BJ (cell line): ENCODE data around the gene GADD45GIP1. TPM values are rescaled to one million over a fixed set of nuclear protein-coding genes. Genes with fewer than 3 reads are reported as not detected.
"Not testable (repeated sequence)": the region's sequence is repeated elsewhere in the genome, so short reads cannot be mapped to it uniquely, and the experiment has no call there.

Source experiments
- CTCF ChIA-PET: fragments of 350-600 bp; formaldehyde crosslinking; extraction: SDS; loops from one replicate; lab custom pipeline; 2021; ENCODE audit warnings: antibody characterized with exemption, inconsistent platforms; lab: Yijun Ruan, JAX
- POLR2A ChIA-PET: fragments of 300-600 bp; sonication (Branson Sonifier 250); formaldehyde crosslinking; extraction: SDS; loops from one replicate; lab custom pipeline; 2021; ENCODE audit warnings: antibody characterized with exemption; lab: Charles Lee
- DNase-seq: peaks from one replicate; pipeline ENCODE4 v3.0.0-alpha.2; 2011; ENCODE audit warnings: low read depth
- H3K27me3 ChIP-seq: 2 replicates; pipeline ENCODE4 v1.6.0; 2011; ENCODE audit warnings: low read length; ENCODE audit not compliant: control insufficient read depth, insufficient read depth
- H3K36me3 ChIP-seq: 2 replicates; pipeline ENCODE4 v1.5.1; 2011; ENCODE audit warnings: low read length; ENCODE audit not compliant: control insufficient read depth, insufficient read depth
- H3K4me3 ChIP-seq: 2 replicates; pipeline ENCODE4 v1.5.1; 2011; ENCODE audit warnings: low read depth, mild to moderate bottlenecking, control low read depth, low read length
- polyA plus RNA-seq: library from polyadenylated mRNA; depleted of rRNA; stranded (reverse); fragments of >200 nt; gene quantifications from 2 replicates; pipeline ENCODE4 v1.2.3, GENCODE V29; 2011
- TF ChIP-seq, protein P1 (sequence below): IDR thresholded peaks from 2 replicates; pipeline ENCODE4 v1.5.1; 2011; ENCODE audit warnings: low read depth, mild to moderate bottlenecking, control low read depth, inconsistent platforms, low read length, moderate library complexity; ENCODE audit not compliant: insufficient read depth

Gene GADD45GIP1
- polyA plus RNA-seq, 1 experiment, result 45.5 TPM

DNA sequence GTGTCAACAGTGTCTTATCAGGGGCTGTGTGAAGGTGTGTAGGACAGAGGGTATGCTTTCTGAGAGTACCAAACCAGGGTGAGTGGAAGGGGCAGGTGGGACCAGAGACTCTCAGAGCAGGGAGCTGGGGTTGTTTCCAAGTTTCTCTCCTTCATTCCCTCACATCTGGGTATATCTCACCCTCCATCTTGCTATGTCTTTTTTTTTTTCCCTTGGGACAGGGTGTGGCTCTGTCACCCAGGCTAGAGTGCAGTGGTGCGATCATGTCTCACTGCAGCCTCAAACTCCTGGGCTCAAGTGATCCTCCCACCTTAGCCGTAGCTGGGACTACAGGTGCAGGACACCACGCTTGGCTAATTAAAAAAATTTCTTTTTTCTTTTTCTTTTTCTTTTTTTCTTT lies 23.0 kb upstream of the GADD45GIP1 start:
- TF ChIP-seq, protein P1, sequence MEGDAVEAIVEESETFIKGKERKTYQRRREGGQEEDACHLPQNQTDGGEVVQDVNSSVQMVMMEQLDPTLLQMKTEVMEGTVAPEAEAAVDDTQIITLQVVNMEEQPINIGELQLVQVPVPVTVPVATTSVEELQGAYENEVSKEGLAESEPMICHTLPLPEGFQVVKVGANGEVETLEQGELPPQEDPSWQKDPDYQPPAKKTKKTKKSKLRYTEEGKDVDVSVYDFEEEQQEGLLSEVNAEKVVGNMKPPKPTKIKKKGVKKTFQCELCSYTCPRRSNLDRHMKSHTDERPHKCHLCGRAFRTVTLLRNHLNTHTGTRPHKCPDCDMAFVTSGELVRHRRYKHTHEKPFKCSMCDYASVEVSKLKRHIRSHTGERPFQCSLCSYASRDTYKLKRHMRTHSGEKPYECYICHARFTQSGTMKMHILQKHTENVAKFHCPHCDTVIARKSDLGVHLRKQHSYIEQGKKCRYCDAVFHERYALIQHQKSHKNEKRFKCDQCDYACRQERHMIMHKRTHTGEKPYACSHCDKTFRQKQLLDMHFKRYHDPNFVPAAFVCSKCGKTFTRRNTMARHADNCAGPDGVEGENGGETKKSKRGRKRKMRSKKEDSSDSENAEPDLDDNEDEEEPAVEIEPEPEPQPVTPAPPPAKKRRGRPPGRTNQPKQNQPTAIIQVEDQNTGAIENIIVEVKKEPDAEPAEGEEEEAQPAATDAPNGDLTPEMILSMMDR, result no peak
- H3K36me3 ChIP-seq, result no peaks in the 10 kb centered on the region
- no peak overlapping the region for H3K4me3 ChIP-seq
- CTCF ChIA-PET, result interaction anchor here (0.6 to 13.2 kb wide), 8 partner anchors 14 to 283 kb away, joined by 3 to 185 read pairs (median 32); no protein-coding TSS in a partner anchor
- POLR2A ChIA-PET, result no interaction called here
- DNase-seq, result no peak
- no peaks in the 10 kb centered on the region for H3K27me3 ChIP-seq

DNA sequence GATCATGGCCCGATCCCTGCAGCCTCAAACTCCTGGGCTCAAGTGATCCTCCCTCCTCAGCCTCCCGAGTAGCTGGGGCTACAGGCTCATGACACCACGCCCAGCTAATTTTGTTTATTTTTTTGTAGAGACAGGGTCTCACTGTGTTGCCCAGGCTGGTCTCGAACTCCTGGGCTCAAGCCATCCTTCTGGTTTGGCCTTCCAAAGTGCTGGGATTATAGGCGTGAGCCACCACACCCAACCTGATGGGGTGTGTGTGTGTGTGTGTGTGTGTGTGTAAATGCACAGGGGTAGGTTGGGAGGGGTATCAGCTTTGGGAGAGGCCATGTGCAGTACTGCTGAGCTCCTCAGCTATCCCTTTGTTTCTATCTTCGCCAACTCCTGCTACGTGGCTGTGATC lies 19.1 kb upstream of the GADD45GIP1 start:
- H3K36me3 ChIP-seq, DNase-seq, POLR2A ChIA-PET, H3K4me3 ChIP-seq, H3K27me3 ChIP-seq: not testable (repeated sequence)
- CTCF ChIA-PET, result interaction anchor here (0.6 to 13.2 kb wide), 12 partner anchors 9 to 613 kb away, joined by 3 to 185 read pairs (median 12); partner anchors contain the start of genes IER2 and STX10

DNA sequence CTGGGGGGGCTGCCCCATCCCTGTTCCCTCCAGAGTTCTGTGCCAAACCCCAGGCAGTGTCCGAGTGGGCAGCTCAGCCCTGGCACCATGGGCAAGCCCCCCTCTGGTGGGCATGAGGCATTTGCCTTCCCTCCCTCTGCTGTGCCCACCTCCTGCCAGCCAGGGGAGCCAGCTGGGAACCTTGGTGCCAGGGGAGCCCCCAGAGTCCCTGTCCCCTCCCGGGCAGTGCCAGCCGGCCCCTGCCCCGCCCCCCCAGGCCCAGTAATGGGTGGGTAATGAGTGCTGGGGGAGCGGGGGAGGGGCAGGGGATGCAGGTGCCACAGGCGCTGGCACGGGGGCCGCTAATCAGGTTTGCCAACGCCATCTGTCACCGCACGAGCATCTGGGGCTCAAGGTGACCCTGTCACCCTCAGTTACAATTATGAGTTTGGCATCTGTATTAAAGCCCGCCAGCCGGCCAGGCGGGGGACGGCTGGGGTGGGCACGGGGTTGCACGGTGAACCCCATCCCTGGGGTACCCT lies 18.3 kb upstream of the GADD45GIP1 start:
- no peak for DNase-seq
- CTCF ChIA-PET, result interaction anchor here (0.9 to 13.2 kb wide), 5 partner anchors 10 to 287 kb away, joined by 3 to 185 read pairs (median 113); no protein-coding TSS in a partner anchor
- Histone ChIP-seq H3K4me3 (no peak overlapping the region), H3K27me3 (no peaks in the 10 kb centered on the region), H3K36me3 (no peaks in the 10 kb centered on the region)
- TF ChIP-seq, protein P1, result no peak
- POLR2A ChIA-PET, result no interaction called here

DNA sequence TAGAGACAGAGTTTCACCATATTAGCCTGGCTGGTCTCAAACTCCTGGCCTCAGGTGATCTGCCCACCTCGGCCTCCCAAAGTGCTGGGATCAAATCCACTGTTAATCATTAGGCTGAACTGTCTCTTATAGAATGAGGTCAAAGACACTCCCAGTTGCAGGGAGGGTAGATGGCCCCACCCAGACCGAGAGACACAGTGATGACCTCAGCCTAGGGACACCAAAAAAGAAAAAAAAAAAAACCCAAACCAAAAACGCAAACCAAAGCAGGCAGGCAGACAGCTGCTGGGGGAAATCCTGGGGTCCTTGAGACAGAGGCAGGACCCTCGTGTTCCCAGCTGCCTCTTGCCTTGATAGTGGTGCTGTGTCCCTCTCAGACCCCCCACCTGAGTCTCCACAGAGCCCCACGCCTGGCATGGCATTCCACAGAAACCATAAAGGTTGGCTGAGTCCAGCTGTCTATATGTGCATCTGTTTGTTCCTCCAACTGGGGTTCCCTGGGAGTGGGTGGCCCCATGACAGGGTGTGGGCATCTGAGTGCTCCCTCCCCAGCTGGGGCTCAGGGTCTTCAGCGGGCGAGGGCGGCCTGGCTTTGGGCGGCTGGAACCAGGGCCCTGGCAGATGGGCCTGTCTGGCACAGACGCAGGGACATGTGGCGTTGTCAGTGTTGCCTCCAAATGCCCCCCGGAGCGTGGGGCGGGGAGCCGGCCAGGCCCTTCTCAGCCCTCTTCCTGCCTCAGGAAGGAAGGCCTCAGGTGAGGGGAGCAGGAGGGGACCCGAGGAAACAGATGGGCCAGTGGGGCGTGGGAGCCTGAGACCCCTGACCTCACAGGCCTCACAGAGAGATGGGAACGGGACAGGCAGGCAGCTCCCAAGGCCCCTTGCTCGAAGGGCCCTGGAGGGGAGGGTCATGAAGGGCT lies 17.5 kb upstream of the GADD45GIP1 start:
- CTCF ChIA-PET, result interaction anchor here (0.6 to 13.2 kb wide), 5 partner anchors 9 to 679 kb away, joined by 3 to 185 read pairs (median 113); no protein-coding TSS in a partner anchor
- TF ChIP-seq, protein P1, result no peak
- Histone ChIP-seq H3K36me3 (no peaks in the 10 kb centered on the region), H3K4me3 (no peak overlapping the region), H3K27me3 (no peaks in the 10 kb centered on the region)
- POLR2A ChIA-PET, result no interaction called here
- DNase-seq, result no peak

DNA sequence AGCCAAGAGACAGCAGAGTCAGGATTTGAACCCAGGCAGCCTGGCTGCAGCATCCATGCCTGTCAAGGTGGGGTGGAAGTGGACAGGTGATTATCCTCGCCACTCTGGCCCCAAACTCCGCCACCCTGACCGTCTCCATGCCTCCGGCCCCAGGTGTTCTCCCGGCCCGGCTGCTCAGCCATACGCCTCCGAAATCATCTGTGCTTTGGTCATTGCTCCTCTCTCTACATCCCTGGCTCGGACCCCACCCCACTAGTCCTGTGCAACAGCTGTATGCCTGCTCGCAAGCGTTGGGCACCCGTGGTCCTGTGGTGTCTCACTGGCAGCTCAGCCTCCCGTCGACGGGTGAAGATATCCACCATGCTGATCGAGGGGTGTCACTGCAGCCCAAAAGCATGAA lies 16.2 kb upstream of the GADD45GIP1 start:
- POLR2A ChIA-PET, result no interaction called here
- no peak for DNase-seq
- TF ChIP-seq, protein P1, result no peak
- no peaks in the 10 kb centered on the region for H3K36me3 ChIP-seq
- H3K4me3 ChIP-seq, result no peak overlapping the region
- CTCF ChIA-PET, result interaction anchor here (8.3 kb wide), 1 partner anchor 8 kb away, joined by 113 read pairs; no protein-coding TSS in a partner anchor
- no peaks in the 10 kb centered on the region for H3K27me3 ChIP-seq
